ENCODE measurements around the gene HOXC9.

DNA sequence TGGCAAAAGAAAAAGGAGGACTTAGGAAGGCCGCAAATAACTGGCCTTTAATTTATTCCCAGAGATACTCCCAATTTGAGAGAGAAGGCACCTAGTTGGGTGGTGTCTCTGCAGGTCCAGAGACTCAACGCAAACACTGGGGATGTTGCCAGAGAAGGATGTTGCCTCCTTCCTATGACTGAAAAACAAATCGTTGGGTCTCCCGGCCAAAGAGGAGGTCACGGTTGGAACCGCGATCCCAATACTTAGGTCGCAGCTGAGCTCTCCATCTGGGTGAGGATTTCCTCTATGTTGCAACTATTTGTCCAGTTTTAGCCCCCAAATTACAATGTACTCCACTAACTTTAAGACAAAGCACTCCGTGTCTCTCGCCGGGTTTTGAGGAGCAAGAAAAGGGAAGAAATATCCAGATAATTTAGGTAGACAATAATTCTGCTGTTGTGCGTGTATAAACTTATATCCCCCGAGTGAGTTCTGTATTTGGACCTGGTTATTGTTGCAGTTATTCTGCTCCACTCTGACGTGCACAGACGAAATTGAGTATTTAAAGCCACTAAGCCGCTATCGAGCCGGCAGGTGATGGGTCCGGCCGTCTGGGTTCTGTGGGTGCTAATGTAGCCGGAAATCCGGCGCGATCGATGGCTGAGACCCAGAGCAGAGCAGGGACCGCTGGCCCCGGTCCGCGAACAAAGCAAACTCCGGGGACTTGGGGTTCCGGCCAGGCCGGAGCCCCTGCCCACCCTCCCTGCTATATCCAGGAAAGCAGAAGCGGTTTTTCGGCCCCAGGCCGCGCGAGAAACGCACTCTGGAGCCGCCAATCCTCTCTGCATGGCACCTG is 39.6 kb upstream of the HOXC9 start:
- TF ChIP-seq YY1 (IDR thresholded peaks at IDR 0.05; ENCODE audit: insufficient read depth, insufficient read length): no peak
- TF ChIP-seq SUZ12 (IDR thresholded peaks at IDR 0.05; ENCODE audit: extremely low read depth, insufficient read depth, insufficient read length): no peak
